OCI-LY7 (cell line): ENCODE measurements around the gene TIMP4. TPM values are rescaled to one million over a fixed set of nuclear protein-coding genes. Genes with fewer than 3 reads are reported as not detected.

ENCODE experiments used
- BruUV-seq: library from RNA; stranded (reverse); fragments of 400-500 nt; replicated peaks from 2 replicates; lab custom pipeline; 2021; lab: Mats Ljungman, UMichigan
- CTCF ChIA-PET: fragments of 300-600 bp; sonication (Branson Sonifier 250); formaldehyde crosslinking; loops from one replicate; lab custom pipeline; 2022; ENCODE audit warnings: antibody characterized with exemption; ENCODE audit not compliant: unreplicated experiment; lab: Charles Lee
- POLR2A ChIA-PET: fragments of 300-600 bp; sonication (Branson Sonifier 250); formaldehyde crosslinking; loops from one replicate; lab custom pipeline; 2022; ENCODE audit warnings: antibody characterized with exemption; lab: Charles Lee
- DNase-seq: peaks from one replicate; pipeline ENCODE4 v3.0.0-alpha.2; 2015; ENCODE audit warnings: low spot score
- H2AFZ ChIP-seq: fragments of 200-600 bp; sonication (generic), shearing (Covaris generic); 2 replicates; pipeline ENCODE4 v1.6.1; 2014; ENCODE audit warnings: mild to moderate bottlenecking, antibody characterized with exemption, low read length, moderate library complexity
- H3K27ac ChIP-seq: fragments of 200-600 bp; sonication (generic); 2 replicates; pipeline ENCODE4 v1.5.1; 2014; ENCODE audit warnings: mixed run types, low read depth, mild to moderate bottlenecking, moderate library complexity, low read length, inconsistent platforms; ENCODE audit not compliant: poor library complexity, severe bottlenecking
- H3K36me3 ChIP-seq: fragments of 200-600 bp; sonication (generic); 2 replicates; pipeline ENCODE4 v1.6.1; 2014; ENCODE audit warnings: mild to moderate bottlenecking, antibody characterized with exemption, low read length, moderate library complexity, mixed read lengths; ENCODE audit not compliant: insufficient read depth
- H3K4me1 ChIP-seq: fragments of 200-600 bp; sonication (generic); 2 replicates; pipeline ENCODE4 v1.5.1; 2014; ENCODE audit warnings: mild to moderate bottlenecking, low read length; ENCODE audit not compliant: insufficient read depth, poor library complexity, severe bottlenecking
- H3K4me2 ChIP-seq: fragments of 200-600 bp; sonication (generic); 2 replicates; pipeline ENCODE4 v1.6.1; 2014; ENCODE audit warnings: mild to moderate bottlenecking, low read length
- H3K4me3 ChIP-seq: fragments of 200-600 bp; sonication (generic); 2 replicates; pipeline ENCODE4 v1.5.1; 2014; ENCODE audit warnings: mild to moderate bottlenecking, low read depth, low read length; ENCODE audit not compliant: poor library complexity, severe bottlenecking
- H3K79me2 ChIP-seq: fragments of 200-600 bp; sonication (generic); 2 replicates; pipeline ENCODE4 v1.6.1; 2016; ENCODE audit warnings: low read depth, mild to moderate bottlenecking, low read length, moderate library complexity, mixed read lengths; ENCODE audit not compliant: insufficient read depth
- H3K9me2 ChIP-seq: fragments of 200-600 bp; sonication (generic); 2 replicates; pipeline ENCODE4 v1.6.1; 2016; ENCODE audit warnings: mild to moderate bottlenecking, low read length, mixed read lengths; ENCODE audit not compliant: insufficient read depth
- H3K9me3 ChIP-seq: fragments of 200-600 bp; sonication (generic); 2 replicates; pipeline ENCODE4 v1.6.1; 2014; ENCODE audit warnings: mild to moderate bottlenecking, mixed run types, low read length, mixed read lengths
- H4K20me1 ChIP-seq: fragments of 200-600 bp; sonication (generic); 2 replicates; pipeline ENCODE4 v1.6.1; 2014; ENCODE audit warnings: mild to moderate bottlenecking, antibody characterized with exemption, low read length, moderate library complexity, mixed read lengths; ENCODE audit not compliant: insufficient read depth
- CTCF ChIP-seq: fragments of 200-600 bp; sonication (generic); conservative IDR thresholded peaks from 2 replicates; pipeline ENCODE4 v1.5.1; 2014; ENCODE audit warnings: mild to moderate bottlenecking, antibody characterized with exemption, low read length, moderate library complexity, mixed read lengths
- EZH2phosphoT487 ChIP-seq: fragments of 200-600 bp; sonication (generic); IDR thresholded peaks from 2 replicates; pipeline ENCODE4 v1.6.1; 2018; ENCODE audit warnings: low read depth, borderline replicate concordance, mild to moderate bottlenecking, mixed run types, antibody characterized with exemption, low read length, moderate library complexity, mixed read lengths
- intact Hi-C: fragments of 100-400 bp; cut with micrococcal nuclease; formaldehyde crosslinking; loops from one replicate; pipeline ENCODE4 v1.10.0; 2022; ENCODE audit not compliant: unreplicated experiment
- total RNA-seq, 2 experiments: library from RNA; depleted of rRNA in 1 of 2; stranded (reverse); fragments of >200 nt in 1 of 2; shearing (Covaris generic) in 1 of 2; gene quantifications; 2 replicates each; pipeline ENCODE4 v1.2.3, GENCODE V29; 2014 to 2022

The TIMP4 gene
- total RNA-seq, 2 experiments from 2014 or later, result not detected

GRCh38 chr3:12136371-12136770 lies 22.3 kb downstream of the TIMP4 start:
- Histone ChIP-seq H4K20me1 (no peaks in the 10 kb centered on the region), H3K4me3 (no peak overlapping the region), H3K4me1 (no peaks in the 10 kb centered on the region), H3K9me2 (no peaks in the 10 kb centered on the region), H3K79me2 (no peaks in the 10 kb centered on the region), H3K9me3 (no peaks in the 10 kb centered on the region), H3K4me2 (no peak overlapping the region), H3K36me3 (no peaks in the 10 kb centered on the region), H3K27ac (no peak overlapping the region), H2AFZ (no peak overlapping the region)
- BruUV-seq, result no TSS peak
- DNase-seq, result no peak
- intact Hi-C loops, result loop anchor here (5.0 kb wide), 2 partner anchors 756 to 759 kb away; no protein-coding TSS in a partner anchor
- TF ChIP-seq CTCF (no peak), EZH2phosphoT487 (no peak)
- ChIA-PET CTCF (no interaction called here), POLR2A (interaction anchor here (0.6 to 0.7 kb wide), 2 partner anchors 32 to 360 kb away, joined by 3 read pairs; no protein-coding TSS in a partner anchor)

- no peak overlapping the region for H3K27ac ChIP-seq
- ChIA-PET POLR2A (interaction anchor here (0.6 kb wide), 1 partner anchor 82 kb away, joined by 3 read pairs; no protein-coding TSS in a partner anchor), CTCF (interaction anchor here (1.0 to 1.8 kb wide), 5 partner anchors 9 to 345 kb away, joined by 3 to 10 read pairs (median 3); no protein-coding TSS in a partner anchor)
- TF ChIP-seq CTCF, result peak; percentile 91
- TF ChIP-seq EZH2phosphoT487, result no peak
- no peak overlapping the region for H3K4me3 ChIP-seq
- H3K79me2 ChIP-seq, result no peaks in the 10 kb centered on the region
- intact Hi-C loops, result loop anchor here (1.0 to 5.0 kb wide), 4 partner anchors 41 to 758 kb away; no protein-coding TSS in a partner anchor
- no TSS peak for BruUV-seq
- H3K9me3 ChIP-seq, result no peaks in the 10 kb centered on the region
- H2AFZ ChIP-seq, result 0 out of 2 replicates have a peak overlapping the region, but pooled peaks have one; percentile 49
- no peaks in the 10 kb centered on the region for H4K20me1 ChIP-seq
- H3K4me2 ChIP-seq, result no peak overlapping the region
- no peaks in the 10 kb centered on the region for H3K4me1 ChIP-seq
- H3K9me2 ChIP-seq, result no peaks in the 10 kb centered on the region
- peak; percentile 53 for DNase-seq
- H3K36me3 ChIP-seq, result no peaks in the 10 kb centered on the region
Measured at GRCh38 chr3:12135029-12135657, 23.6 kb downstream of the TIMP4 start.

- no peaks in the 10 kb centered on the region for H3K9me3 ChIP-seq
- H3K79me2 ChIP-seq, result no peaks in the 10 kb centered on the region
- H4K20me1 ChIP-seq, result no peaks in the 10 kb centered on the region
- intact Hi-C loops, result no loop called here
- H3K27ac ChIP-seq, result no peak overlapping the region
- H3K9me2 ChIP-seq, result no peaks in the 10 kb centered on the region
- H3K36me3 ChIP-seq, result no peaks in the 10 kb centered on the region
- no peaks in the 10 kb centered on the region for H3K4me1 ChIP-seq
- H3K4me2 ChIP-seq, result no peak overlapping the region
- no peak for TF ChIP-seq CTCF
- TF ChIP-seq EZH2phosphoT487, result no peak
- POLR2A ChIA-PET, result interaction anchor here (1.3 kb wide), 1 partner anchor 11 kb away, joined by 5 read pairs; no protein-coding TSS in a partner anchor
- H3K4me3 ChIP-seq, result no peak overlapping the region
- CTCF ChIA-PET, result no interaction called here
- DNase-seq, result no peak
- BruUV-seq, result no TSS peak
- H2AFZ ChIP-seq, result no peak overlapping the region
Measured at GRCh38 chr3:12132881-12133280, 25.8 kb downstream of the TIMP4 start.
